SW 1271 (cell line): Measurements from ENCODE around the gene ABHD5.
"Not testable (repeated sequence)": the region's sequence is repeated elsewhere in the genome, so short reads cannot be mapped to it uniquely, and the experiment has no call there.

Experiments used
- DNase-seq, 2 experiments: peaks; one replicate each; lab custom pipeline; 2025; lab: John Stamatoyannopoulos, UW

ABHD5 gene

DNA sequence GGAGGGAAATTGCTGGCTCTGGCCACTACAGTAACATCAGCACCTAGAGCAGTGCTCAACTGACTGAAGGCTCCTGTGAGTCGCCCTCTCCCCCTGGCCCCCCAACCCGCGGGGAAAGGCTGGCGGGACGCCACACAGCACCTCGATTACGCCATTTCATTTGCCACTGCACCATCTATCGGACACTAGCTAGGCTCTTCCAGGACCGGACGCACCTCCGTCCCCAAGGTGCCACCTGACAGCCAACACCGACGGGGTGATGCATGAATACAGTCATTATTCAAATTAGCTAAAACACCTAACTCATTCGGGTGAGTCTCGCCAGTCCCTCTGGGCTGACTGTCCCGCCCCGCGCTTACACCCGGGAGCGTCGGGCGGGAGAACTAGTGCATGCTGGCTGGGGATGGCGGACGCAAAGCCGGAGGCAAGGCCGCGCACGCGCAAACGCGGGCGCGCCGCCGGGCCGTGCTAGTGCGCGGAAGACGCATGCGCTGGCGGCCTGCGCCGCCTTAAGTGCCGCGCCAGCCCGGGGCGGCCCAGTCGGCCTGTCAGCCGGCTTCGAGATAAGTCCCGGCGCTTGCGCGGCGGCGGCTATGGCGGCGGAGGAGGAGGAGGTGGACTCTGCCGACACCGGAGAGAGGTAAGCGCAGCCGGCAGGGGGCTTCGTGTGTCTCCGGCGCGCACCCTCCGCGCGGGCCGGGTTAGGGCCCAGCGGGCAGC lies at the start of gene ABHD5:
Gene ABHD5, plus strand, starts transcription at position 539 of the 720 bp plus-strand sequence. Its CDS starts 55 bp downstream, at position 594.
- peak; percentile 83 to 93 for DNase-seq

DNA sequence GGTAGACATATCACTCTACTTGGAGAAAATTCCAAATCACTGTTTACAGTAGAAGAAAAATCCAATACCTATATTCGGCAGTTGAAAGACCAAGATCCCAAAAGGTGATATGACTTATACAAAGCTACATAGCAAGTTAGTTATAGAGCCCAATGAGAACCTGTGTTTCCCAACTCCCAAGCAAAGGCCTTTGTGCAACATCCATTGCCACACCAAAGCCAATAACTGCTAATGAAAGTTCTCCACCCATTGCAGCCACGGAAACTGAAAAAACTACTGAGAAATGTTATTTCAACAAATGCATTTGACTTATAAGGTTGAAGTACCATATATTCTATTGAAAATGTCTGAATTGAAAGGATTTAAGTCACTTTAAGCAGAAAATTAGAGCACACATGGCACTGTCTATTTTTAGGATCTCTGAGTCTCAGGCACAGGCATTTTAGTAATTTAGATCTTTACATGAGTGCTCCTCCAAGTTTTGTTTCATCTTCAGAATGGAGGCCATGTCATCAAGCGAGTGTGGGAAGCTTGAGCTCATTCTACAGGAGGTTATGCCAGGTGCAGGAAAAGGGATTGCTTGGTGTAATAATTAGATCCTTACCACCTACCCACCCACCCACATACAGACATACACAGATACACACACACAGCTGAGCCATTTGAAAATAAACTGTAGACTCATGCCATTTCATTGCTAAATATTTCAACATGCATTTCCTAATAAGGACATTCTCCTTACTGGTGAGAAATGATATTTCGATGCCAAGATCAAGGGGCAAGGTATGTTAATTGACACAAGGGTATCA lies 49.2 kb upstream of the ABHD5 start:
- DNase-seq: no peak

GRCh38 chr3:43644443-43644842 lies 46.3 kb upstream of the ABHD5 start:
- DNase-seq: no peak

DNA sequence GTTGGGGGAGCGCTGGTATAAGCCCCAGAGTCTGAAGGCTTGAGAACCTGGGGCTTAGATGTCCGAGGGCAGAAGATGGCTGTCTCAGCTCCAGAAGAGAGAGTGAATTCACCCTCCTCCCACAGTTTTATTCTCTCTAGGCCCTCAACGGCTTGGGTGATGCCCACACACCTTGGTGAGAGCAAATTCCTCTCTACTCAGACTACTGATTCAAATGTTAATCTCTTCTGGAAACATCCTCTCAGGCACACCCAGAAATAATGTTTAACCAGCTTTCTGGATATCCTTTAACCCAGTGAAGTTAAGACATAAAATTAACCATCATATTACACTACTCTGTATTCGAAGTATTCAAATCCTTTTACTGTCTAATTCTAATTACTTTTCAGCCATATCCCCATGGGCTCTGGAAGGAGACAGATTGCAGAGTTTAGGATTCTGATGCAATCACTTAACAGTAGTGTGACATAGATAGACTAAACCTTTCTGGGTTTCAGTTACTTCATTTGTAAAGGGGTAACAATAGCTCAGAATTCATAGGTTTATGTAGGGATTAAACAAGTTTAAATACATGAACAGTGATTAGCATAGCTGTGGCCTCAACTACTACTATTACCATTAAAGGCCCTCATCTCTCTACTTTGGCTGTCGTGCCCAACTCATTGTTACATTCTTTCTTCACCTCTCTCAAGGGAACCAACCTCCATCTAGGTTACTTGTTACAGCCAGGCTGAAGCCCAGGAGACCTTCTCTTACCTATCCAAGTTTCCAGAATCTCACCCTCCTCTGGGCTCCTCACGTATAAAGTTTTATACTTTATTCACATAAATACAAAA lies 43.2 kb upstream of the ABHD5 start:
- no peak for DNase-seq

DNA sequence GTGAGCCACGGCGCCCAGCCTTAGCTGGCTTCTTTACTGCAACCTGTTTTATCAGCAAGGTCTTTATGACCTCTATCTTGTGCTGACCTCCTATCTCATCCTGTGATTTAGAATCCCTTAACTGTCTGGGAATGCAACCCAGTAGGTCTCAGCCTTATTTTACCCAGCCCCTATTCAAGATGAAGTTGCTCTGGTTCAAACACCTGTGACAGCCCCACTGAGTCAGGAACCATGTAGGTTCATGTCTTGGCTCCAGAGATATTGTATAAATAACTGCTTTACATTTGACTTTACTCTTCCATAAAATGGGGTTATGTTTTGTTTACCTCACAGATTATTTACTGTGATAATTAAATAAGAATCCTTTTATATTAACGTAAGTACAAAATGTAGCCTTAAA lies 41.8 kb upstream of the ABHD5 start:
- DNase-seq: no peak

DNA sequence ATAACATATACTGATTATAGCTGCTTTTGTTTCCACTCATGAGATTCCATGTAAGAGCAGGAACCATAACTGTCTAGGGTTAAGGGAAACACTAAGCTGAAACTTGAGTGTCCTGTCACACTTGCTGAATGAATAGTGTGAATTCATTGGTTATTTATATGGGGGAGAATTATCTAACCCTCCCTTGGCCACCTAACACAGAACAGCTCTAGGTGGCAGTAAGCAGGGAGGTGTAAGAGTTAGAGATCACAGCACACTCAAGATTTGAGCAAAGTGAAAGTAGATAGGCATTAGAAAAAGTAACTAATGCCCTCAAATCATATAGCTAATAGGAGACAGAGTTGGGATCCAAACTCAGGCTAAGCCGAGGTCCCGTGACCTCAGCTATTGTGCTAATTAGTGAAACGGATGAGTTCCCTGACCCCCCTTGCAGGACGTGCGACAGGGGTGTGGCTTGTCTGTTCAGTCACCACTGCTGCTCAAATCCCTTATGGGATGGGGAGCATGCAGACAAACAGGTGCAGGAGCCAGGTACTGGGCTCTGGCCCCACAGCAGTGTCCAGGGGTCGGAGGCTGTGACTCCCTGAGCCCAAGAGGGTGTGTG lies 41.3 kb upstream of the ABHD5 start:
- DNase-seq: no peak

DNA sequence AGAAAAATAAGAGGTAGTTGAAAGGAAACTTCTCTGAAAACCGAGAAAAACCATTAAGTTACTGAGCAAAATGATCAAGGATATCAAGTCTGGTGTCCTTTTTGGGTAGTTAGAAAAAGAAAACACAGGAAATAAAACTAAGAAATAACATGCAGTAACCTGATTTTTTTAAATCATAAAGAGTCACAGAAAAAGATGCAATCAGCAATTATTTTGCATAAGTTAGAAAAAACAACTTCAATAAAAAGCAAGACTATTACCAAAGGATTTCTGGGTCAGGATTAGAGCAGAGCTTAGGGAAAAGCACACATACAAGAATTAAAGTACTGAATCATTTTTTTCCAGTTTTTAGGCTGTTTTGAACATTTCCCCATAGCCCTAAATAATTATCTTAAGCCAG lies 40.4 kb upstream of the ABHD5 start:
- no peak for DNase-seq

GRCh38 chr3:43656390-43656789 lies 34.3 kb upstream of the ABHD5 start:
- not testable (repeated sequence) for DNase-seq

DNA sequence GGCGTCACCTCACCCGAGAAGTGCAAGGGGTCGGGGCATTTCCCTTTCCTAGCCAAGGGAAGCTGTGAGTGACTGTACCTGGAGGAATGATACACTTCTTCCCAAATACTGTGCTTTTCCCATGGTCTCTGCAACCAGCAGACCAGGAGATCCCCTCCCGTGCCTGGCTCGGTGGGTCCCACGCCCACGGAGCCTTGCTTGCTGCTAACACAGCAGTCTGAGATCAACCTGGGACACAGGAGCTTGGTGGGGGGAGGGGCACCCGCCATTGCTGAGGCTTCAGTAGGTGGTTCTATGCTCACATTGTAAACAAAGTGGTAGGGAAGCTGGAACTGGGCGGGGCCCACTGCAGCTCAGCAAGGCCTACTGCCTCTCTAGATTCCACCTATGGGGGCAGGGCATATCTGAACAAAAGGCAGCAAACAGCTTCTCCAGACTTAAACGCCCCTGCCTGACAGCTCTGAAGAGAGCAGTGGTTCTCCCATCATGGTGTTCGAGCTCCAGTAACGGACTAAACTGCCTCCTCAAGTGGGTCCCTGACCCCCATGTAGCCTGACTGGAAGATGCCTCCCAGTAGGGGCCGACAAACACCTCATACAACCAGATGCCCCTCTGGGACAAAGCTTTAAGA lies 31.4 kb upstream of the ABHD5 start:
- DNase-seq: no peak

DNA sequence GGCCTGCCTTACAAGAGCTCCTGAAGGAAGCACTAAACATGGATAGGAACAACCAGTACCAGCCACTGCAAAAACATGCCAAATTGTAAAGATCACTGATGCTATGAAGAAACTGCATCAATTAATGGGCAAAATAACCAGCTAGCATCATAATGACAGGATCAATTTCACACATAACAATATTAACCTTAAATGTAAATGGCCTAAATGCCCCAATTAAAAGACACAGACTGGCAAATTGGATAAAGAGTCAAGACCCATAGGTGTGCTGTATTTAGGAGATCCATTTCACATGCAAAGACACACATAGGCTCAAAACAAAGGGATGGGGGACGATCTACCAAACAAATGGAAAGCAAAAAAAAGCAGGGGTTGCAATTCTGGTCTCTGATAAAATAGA lies 29.4 kb upstream of the ABHD5 start:
- DNase-seq: not testable (repeated sequence)

DNA sequence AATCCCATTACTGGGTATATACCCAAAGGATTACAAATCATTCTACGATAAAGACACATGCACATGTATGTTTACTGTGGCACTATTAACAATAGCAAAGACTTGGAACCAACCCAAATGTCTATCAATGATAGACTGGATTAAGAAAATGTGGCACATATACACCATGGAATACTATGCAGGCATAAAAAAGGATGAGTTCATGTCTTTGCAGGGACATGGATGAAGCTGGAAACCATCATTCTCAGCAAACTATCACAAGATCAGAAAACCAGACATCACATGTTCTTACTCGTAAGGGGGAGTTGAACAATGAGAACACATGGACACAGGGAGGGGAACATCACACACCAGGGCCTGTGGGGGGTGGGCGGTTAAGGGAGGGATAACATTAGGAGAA lies 25.7 kb upstream of the ABHD5 start:
- not testable (repeated sequence) for DNase-seq

GRCh38 chr3:43670635-43671522 lies 19.9 kb upstream of the ABHD5 start:
- no peak for DNase-seq

- no peak for DNase-seq
Observed at GRCh38 chr3:43674345-43675085, 16.2 kb upstream of the ABHD5 start.

GRCh38 chr3:43675593-43675992 lies 15.1 kb upstream of the ABHD5 start:
- no peak for DNase-seq

- no peak for DNase-seq
Observed at GRCh38 chr3:43676441-43676840, 14.3 kb upstream of the ABHD5 start.

GRCh38 chr3:43678375-43678774 lies 12.4 kb upstream of the ABHD5 start:
- not testable (repeated sequence) for DNase-seq

DNA sequence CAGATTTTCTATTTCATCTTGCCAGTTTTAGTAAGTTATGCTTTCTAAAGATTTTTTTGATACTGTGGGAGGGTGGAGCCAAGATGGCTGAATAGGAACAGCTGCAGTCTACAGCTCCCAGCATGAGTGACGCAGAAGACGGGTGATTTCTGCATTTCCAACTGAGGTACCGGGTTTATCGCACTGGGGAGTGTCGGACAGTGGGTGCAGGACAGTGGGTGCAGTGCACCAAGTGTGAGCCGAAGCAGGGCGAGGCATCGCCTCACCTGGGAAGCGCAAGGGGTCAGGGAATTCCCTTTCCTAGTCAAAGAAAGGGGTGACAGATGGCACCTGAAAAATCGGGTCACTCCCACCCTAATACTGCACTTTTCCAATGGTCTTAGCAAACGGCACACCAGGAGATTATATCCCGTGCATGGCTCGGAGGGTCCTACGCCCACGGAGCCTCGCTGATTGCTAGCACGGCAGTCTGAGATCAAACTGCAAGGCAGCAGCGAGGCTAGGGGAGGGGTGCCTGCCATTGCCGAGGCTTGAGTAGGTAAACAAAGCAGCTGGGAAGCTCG lies 11.8 kb upstream of the ABHD5 start:
- DNase-seq: not testable (repeated sequence)

- DNase-seq: not testable (repeated sequence)
Observed at GRCh38 chr3:43680857-43681256, 9.9 kb upstream of the ABHD5 start.

GRCh38 chr3:43684944-43685343 lies 5.8 kb upstream of the ABHD5 start:
- no peak for DNase-seq
